ENCODE results near the gene PTPN7. TPM values are rescaled to one million over a fixed set of nuclear protein-coding genes. Genes with fewer than 3 reads are reported as not detected.
"Not testable (repeated sequence)": the region's sequence is repeated elsewhere in the genome, so short reads cannot be mapped to it uniquely, and the experiment has no call there.

The PTPN7 gene
- total RNA-seq, 1 experiment from 2014 or later, result not detected

DNA sequence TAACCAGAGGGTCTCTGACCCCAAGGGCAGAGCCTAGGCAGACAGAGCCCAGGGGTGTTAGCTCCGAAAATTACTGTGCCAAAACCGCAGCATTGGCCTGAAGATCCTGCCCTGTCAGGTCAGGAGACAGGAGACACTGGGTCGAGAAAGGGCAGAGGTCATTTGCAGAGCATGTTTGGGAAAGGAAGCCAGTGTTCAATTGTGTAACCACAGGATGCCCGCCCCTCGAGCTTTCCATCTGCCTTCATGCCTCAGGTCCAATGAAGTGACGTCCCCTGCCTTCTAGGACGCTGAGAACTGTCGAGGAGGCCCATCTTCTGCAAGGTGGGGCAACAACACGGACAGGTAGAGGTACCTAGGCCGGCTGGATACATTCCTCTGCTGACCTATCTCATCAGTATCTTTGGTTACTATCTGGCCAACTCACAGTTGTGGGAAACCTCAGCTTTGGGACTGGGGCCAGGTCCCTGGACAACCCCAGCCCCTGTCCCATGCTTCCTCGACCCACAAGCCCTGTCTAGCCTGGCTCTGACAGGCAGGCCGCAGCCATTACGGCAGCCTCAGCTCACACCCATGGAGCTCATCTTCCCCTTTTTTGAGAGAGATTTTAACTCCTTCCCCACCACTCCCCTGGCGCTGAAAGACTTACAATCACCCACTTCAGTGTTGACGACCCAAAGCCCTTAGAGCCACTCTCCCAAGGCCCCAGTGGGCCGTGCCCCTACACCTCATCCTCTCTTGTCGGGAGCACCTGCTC, 17.2 kb downstream of the PTPN7 start:
- intact Hi-C loops (cut with micrococcal nuclease), result no loop called here
- H3K9ac ChIP-seq (ENCODE audit: low read length), result peak overlapping the region; percentile 80
- H3K36me3 ChIP-seq (ENCODE audit: low read depth, low read length), result no peaks in the 10 kb centered on the region
- H3K27ac ChIP-seq (ENCODE audit: low read length), result 0 out of 2 replicates have a peak overlapping the region, but pooled peaks have one; percentile 3
- CTCF ChIA-PET, result no interaction called here
- H3F3A ChIP-seq (ENCODE audit: low read length, unreplicated experiment), result no peaks in the 10 kb centered on the region
- H3K4me1 ChIP-seq (ENCODE audit: insufficient read depth, low read length), result peaks cover 14% of the 10 kb centered on the region; the same call in 1 of the 2 replicates
- no peaks in the 10 kb centered on the region for H3K9me2 ChIP-seq (replicated peaks; ENCODE audit: low read length)
- POLR2A ChIA-PET (ENCODE audit: unreplicated experiment), result no interaction called here
- H3K4me3 ChIP-seq (ENCODE audit: low read length), result peak overlapping the region; percentile 84
- peaks cover 43% of the 10 kb centered on the region for H3K79me2 ChIP-seq (ENCODE audit: low read length)
- H3K4me2 ChIP-seq (ENCODE audit: low read length), result peak overlapping the region; percentile 97
- peak overlapping the region; percentile 50; the same call in 1 of the 2 replicates for H2AFZ ChIP-seq (ENCODE audit: low read length)
- H3K9me3 ChIP-seq (ENCODE audit: low read length), result no peaks in the 10 kb centered on the region
- DNase-seq, result peak; percentile 22
- TF ChIP-seq EZH2phosphoT487 (IDR thresholded peaks at IDR 0.05; ENCODE audit: borderline replicate concordance, low read length) (no peak), EZH2 (IDR thresholded peaks at IDR 0.05; ENCODE audit: low read length, unreplicated experiment) (no peak)
- TF ChIP-seq, protein P1, sequence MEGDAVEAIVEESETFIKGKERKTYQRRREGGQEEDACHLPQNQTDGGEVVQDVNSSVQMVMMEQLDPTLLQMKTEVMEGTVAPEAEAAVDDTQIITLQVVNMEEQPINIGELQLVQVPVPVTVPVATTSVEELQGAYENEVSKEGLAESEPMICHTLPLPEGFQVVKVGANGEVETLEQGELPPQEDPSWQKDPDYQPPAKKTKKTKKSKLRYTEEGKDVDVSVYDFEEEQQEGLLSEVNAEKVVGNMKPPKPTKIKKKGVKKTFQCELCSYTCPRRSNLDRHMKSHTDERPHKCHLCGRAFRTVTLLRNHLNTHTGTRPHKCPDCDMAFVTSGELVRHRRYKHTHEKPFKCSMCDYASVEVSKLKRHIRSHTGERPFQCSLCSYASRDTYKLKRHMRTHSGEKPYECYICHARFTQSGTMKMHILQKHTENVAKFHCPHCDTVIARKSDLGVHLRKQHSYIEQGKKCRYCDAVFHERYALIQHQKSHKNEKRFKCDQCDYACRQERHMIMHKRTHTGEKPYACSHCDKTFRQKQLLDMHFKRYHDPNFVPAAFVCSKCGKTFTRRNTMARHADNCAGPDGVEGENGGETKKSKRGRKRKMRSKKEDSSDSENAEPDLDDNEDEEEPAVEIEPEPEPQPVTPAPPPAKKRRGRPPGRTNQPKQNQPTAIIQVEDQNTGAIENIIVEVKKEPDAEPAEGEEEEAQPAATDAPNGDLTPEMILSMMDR (conservative IDR thresholded peaks at IDR 0.05; ENCODE audit: low read depth, low read length), result no peak
- H3K27me3 ChIP-seq (ENCODE audit: low read length), result no peaks in the 10 kb centered on the region
- no peaks in the 10 kb centered on the region for H4K20me1 ChIP-seq (ENCODE audit: low read length)
- peak; percentile 37 for ATAC-seq
- BruUV-seq (replicated peaks), result no TSS peak

DNA sequence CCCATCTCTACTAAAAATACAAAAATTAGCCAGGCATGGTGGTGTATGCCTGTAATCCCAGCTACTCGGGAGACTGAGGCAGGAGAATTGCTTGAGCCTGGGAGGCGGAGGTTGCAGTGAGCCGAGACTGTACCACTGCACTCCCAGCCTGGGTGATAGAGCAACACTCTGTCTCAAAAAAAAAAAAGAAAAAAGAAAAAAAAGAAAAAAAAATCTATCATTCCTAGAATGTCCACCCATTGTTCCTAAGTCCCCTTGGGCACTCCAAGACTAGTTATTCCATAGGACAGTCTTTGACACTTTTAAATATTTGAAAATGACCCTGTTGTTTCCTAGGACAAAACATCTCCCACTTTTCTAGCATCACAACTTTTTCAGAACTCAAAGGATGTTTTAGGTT, 18.9 kb downstream of the PTPN7 start:
- POLR2A ChIA-PET (ENCODE audit: unreplicated experiment); CTCF ChIA-PET; intact Hi-C loops (cut with micrococcal nuclease); ATAC-seq; H3F3A ChIP-seq (ENCODE audit: low read length, unreplicated experiment); H3K4me3 ChIP-seq (ENCODE audit: low read length); H3K9me2 ChIP-seq (replicated peaks; ENCODE audit: low read length); H4K20me1 ChIP-seq (ENCODE audit: low read length); H3K4me2 ChIP-seq (ENCODE audit: low read length); H3K27ac ChIP-seq (ENCODE audit: low read length); H3K36me3 ChIP-seq (ENCODE audit: low read depth, low read length); BruUV-seq (replicated peaks); DNase-seq; H3K27me3 ChIP-seq (ENCODE audit: low read length); H3K9ac ChIP-seq (ENCODE audit: low read length); H2AFZ ChIP-seq (ENCODE audit: low read length); H3K9me3 ChIP-seq (ENCODE audit: low read length): not testable (repeated sequence)
- Histone ChIP-seq H3K79me2 (ENCODE audit: low read length) (peaks cover 43% of the 10 kb centered on the region), H3K4me1 (ENCODE audit: insufficient read depth, low read length) (peaks cover 14% of the 10 kb centered on the region; the same call in 1 of the 2 replicates)

- ATAC-seq (no peak), DNase-seq (no peak)
- Histone ChIP-seq H3K9ac (ENCODE audit: low read length) (no peak overlapping the region), H3F3A (ENCODE audit: low read length, unreplicated experiment) (no peaks in the 10 kb centered on the region), H3K9me3 (ENCODE audit: low read length) (no peaks in the 10 kb centered on the region), H4K20me1 (ENCODE audit: low read length) (no peaks in the 10 kb centered on the region), H3K4me3 (ENCODE audit: low read length) (no peak overlapping the region), H3K4me1 (ENCODE audit: insufficient read depth, low read length) (peaks cover 14% of the 10 kb centered on the region; the same call in 1 of the 2 replicates), H3K36me3 (ENCODE audit: low read depth, low read length) (no peaks in the 10 kb centered on the region), H3K9me2 (replicated peaks; ENCODE audit: low read length) (no peaks in the 10 kb centered on the region), H3K27ac (ENCODE audit: low read length) (no peak overlapping the region), H2AFZ (ENCODE audit: low read length) (no peak overlapping the region), H3K27me3 (ENCODE audit: low read length) (no peaks in the 10 kb centered on the region), H3K79me2 (ENCODE audit: low read length) (peaks cover 43% of the 10 kb centered on the region), H3K4me2 (ENCODE audit: low read length) (no peak overlapping the region)
- CTCF ChIA-PET, result no interaction called here
- no TSS peak for BruUV-seq (replicated peaks)
- intact Hi-C loops (cut with micrococcal nuclease), result no loop called here
- POLR2A ChIA-PET (ENCODE audit: unreplicated experiment), result no interaction called here
- TF ChIP-seq EZH2phosphoT487 (IDR thresholded peaks at IDR 0.05; ENCODE audit: borderline replicate concordance, low read length) (no peak), EZH2 (IDR thresholded peaks at IDR 0.05; ENCODE audit: low read length, unreplicated experiment) (no peak)
- TF ChIP-seq, protein P1 (conservative IDR thresholded peaks at IDR 0.05; ENCODE audit: low read depth, low read length), result no peak
Observed at GRCh38 chr1:202140833-202141232, 19.6 kb downstream of the PTPN7 start.

Measured in PC-3 (cell line).